Bone marrow (tissue), 2 donors: ENCODE results near the gene SERPINA5.

ENCODE experiments used
- DNase-seq, 2 donors: peaks; one replicate each; lab custom pipeline; 2025; lab: John Stamatoyannopoulos, UW

SERPINA5 gene

GRCh38 chr14:94550041-94550440, 31.2 kb upstream of the SERPINA5 start:
- DNase-seq: no peak

DNA sequence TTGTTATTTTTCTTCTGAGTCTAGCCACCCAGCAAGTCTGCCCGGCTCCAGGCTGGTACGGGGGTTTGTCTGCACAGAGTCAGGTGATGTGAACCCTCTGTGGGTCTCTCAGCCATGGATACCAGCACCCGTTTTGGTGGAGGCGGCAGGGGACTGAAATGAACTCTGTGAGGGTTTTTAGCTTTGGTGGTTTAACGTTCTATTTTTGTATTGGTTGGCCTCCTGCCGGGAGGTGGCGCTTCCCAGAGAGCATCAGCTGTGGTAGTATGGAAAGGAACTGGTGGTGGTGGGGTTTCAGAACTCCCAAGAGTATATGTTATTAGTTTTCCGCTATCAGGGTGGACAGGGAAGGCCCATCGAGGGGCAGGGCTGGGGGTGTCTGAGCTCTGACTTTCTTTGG, 25.2 kb upstream of the SERPINA5 start:
- DNase-seq: no peak

- no peak for DNase-seq
Observed at GRCh38 chr14:94557327-94557726, 23.9 kb upstream of the SERPINA5 start.

DNA sequence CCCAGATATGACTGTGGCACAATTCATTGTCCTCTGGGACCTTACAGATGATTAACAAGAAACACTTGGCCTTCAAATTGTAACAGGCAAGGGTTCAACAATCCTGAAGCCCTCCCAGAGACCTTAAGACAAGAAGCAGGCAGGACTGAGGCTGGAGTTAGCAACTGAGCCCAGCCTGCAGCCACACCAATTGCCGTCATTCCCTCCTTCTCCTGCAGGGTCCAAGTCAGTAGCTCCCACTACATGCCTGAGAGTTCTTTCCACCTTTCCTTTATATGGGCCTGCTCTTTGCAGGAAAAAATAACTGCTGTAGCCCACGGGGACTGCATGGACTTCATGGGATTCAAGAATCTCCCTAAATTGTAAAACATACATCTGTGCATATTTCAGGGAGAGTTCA, 22.4 kb upstream of the SERPINA5 start:
- no peak for DNase-seq

- DNase-seq: no peak
Observed at GRCh38 chr14:94559638-94560290, 21.5 kb upstream of the SERPINA5 start.

GRCh38 chr14:94560291-94560665, 20.9 kb upstream of the SERPINA5 start:
- DNase-seq: no peak

DNA sequence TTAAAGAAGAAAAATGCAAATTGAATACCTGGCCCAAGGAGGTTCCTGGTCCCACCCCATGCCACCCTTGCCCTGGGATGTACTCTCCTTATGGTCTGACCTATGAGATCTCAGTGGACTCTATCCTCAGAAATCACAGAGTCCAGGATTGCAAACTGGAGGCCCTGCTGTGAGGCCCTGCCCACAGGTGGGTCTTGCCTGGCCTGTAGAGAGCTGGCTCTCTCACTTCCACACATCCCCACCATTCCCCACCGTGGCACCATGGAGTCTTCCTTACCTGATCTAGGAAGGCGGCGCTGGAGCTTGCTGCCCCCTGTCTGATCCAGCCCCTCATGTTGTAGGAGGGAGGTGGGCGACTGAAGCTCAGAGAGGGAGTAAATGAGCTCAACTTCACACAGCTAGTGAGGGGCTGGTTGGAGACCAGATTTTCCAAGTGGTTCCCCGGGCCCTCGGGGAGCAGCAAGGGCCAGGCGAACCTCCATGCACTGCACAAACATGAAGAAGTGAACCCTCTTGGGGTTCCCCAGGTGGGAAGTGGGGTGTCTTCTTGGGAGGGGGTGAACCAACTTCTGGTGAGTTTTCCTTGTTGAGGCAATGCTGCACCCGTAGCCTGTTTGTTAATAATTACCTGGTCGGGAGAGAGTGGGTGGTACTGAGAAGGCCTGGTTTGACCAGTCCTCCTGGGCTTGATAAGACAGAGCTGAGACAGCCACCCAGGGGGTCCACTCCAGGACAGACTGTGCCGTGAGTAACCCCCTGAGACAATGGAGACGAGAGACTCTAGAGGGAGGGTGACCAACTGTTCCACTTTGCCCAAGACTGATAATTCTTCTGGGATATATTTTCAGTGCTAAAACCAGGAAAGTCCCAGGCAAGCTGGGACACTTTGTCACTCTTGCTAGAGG, 20.2 kb upstream of the SERPINA5 start, which contains the start of gene SERPINA4:
TSS of gene SERPINA4 (plus strand) at position 692 of the 905 bp plus-strand sequence. CDS start 2,041 bp downstream, outside the sequence.
- no peak for DNase-seq

DNA sequence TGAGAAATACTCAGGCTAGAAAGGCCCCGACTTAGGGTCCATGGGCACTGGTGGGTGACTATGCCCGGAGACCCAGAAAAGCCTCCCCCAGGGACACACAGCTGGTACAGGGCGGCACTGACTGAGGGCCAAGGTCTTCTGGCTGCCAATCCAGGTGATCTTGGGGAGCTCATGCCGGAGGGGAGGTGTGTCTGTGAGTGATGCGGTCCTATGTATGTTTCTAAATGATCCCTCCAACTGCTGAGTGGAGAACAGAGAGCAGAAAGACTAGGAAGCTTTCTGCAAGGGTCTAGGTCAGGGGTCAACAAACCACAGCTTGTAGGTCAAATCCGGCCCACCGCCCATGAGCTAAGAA, 19.6 kb upstream of the SERPINA5 start:
- no peak for DNase-seq

- no peak for DNase-seq
Observed at GRCh38 chr14:94562022-94562421, 19.2 kb upstream of the SERPINA5 start.

GRCh38 chr14:94562941-94563883, 18.0 kb upstream of the SERPINA5 start:
- no peak for DNase-seq

GRCh38 chr14:94564381-94564780, 16.8 kb upstream of the SERPINA5 start:
- DNase-seq: no peak

- no peak for DNase-seq
Observed at GRCh38 chr14:94568186-94568585, 13.0 kb upstream of the SERPINA5 start.

DNA sequence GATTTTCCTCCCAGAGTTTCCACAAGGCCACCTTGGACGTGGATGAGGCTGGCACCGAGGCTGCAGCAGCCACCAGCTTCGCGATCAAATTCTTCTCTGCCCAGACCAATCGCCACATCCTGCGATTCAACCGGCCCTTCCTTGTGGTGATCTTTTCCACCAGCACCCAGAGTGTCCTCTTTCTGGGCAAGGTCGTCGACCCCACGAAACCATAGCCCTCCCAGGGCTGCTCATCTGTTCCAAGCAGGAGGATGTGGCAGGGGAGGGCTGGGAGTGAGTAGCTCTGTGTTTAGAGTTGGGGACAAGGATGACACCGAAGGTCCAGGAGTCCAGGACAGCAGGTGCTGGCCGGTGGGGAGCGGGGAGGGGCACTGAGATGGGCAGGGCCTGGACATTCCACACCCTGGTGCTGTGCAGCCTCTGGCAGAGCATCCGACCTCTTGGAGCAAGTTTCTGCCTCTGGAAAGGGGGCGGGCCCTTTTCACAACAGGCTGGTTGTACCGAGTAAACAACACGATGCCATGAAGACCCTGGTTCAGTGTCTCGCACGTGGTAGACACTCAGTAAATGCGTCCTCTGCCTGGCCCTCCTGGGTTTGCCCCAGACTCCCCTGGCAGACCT, 11.7 kb upstream of the SERPINA5 start:
- no peak for DNase-seq

DNA sequence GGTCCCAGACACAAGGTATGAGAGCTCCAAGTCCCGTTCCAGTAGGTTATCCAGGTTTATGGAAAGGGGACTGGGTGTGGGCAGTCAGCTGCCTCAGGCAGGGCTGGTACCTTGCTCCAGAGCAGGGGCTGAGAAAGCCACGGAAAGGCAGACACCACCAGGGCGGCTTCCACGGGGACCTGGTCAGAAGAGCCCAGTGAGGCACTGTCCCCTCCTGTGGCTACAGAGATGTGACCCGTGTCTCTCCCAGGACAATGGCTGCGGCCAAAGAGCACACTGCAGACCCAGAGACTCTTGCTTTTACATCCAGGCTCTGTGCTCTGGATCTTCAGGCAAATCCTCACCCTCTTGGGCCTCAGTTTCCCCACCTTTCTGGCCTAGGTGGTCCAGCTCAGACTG, 11.2 kb upstream of the SERPINA5 start:
- no peak for DNase-seq

- no peak for DNase-seq
Observed at GRCh38 chr14:94570440-94570839, 10.8 kb upstream of the SERPINA5 start.

GRCh38 chr14:94571395-94571794, 9.8 kb upstream of the SERPINA5 start:
- no peak for DNase-seq

DNA sequence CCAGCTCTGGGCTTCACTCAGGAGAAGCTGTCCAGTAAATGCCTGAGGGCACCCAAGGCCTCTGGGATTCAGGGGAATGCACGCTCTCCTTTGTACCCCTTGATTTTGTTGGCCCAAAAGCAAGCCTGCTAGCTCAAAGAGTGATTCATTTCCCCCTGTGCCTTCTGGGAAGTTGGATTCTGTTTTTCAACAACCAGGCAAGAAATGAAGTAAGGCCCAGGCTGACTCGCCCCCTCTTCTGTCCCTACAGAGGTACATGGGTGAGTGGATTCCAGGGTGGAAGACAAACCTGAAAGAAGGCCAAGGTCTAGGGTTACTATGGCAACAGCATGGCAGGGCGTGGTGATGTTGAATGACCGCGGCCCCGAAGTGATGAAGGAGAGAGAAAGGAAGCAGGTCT, 9.3 kb upstream of the SERPINA5 start:
- no peak for DNase-seq

- no peak for DNase-seq
Observed at GRCh38 chr14:94572637-94573303, 8.5 kb upstream of the SERPINA5 start.

DNA sequence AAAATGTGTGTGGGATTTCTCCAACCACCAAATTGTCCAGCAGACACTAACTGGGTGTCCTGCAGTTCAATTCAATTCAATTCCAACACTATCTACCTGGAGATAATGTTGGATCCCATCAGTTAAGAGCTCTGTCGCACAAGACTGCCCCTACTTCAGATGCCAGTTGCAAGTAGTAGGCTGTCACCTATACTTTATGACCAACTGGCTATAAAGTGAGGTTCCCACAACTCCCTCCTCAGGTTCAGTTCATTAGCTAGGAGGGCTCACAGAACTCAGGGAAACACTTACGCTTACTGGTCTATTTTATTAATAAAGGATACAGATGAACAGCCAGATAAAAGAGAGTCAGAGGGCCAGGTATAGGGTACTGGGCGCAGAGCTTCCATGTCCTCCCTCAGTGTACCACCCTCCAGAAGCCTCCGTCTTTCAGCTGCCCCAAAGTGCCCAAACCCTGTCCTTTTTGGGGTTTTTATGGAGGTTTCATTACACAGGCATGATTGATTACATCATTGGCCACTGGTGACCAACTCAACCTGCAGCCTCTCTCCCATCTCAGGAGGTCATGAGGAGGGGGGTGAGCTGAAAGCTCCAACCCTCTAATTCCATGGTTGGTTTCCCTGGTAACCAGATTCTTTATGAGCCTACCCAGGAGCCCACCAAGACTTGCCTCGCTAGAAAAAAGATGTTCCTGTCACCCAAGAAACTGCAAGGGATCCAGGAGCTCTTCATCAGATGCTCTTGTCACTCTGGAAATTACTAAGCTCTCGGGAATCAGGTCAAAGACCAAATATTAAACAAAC, 7.5 kb upstream of the SERPINA5 start:
- DNase-seq: no peak

DNA sequence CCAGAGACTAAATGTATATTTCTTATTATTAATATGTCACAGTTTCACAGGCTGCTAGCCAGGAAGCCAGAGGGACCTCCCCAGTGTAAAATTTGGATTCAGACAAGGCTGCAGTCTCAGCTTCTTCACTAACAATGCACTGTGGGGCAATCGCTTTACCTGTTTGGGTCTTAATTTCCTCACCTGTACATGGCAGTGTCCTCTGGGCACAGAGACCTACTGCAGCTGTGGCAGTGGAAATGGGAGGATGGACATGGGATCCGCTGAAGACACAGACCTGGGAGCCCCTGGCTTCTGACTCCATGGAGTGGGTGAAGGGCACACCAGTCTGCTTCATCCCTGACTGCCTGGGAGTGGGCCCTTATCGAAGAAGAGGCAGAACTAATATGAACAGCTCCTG, 6.9 kb upstream of the SERPINA5 start:
- no peak for DNase-seq
